ENCODE measurements around the gene TPD52L2.

TPD52L2 gene

DNA sequence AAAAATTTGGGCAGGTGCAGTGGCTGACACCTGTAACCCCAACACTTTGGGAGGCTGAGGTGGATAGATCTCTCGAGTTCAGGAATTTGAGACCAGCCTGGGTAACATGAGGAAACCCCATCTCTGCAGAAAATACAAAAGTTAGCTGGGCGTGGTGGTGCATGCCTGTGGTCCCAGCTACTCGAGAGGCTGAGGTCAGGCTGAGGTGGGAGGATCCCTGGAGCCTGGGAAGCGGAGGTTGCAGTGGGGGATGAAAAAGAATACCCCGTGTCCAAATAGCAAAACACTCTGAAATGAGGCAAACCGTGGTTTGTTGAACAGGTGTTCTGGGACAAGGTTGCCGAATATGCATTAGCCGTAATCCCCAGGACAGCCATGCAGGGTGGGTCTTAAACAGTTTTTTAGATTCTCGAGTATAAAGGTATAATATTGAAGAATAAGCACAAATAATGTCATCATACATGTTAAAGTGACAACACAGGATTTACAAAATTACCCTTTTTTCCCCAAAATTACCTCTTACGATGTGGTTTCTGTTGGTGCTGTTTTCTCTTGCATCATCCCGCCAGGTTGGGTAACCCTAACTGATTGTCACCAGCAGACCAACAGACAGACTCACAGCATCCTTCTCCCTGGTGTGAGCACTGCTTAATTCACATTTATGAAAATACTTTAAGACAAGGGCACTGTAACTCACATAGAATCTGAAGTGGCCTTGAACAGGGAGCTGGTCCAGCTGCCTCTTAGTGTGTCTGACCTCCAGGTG, 38.9 kb downstream of the TPD52L2 start:
- peaks cover 11% of the 10 kb centered on the region for H3K79me1 ChIP-seq (ENCODE audit: low read depth, low read length)
- no peak for DNase-seq (ENCODE audit: low spot score)
- H2BK120ac ChIP-seq (ENCODE audit: low read depth, low read length): no peak overlapping the region
- H2BK5ac ChIP-seq (ENCODE audit: low read length): no peak overlapping the region
- no peak overlapping the region for H2BK12ac ChIP-seq (ENCODE audit: low read length)
- H3K9me3 ChIP-seq (replicated peaks in 1 of 2; ENCODE audit: control insufficient read depth in 2 of 2, insufficient read depth in 1 of 2, low read depth in 1 of 2, low read length in 2 of 2): peaks cover 0 to 2% of the 10 kb centered on the region in 2 donors
- no peak overlapping the region for H2AFZ ChIP-seq (ENCODE audit: low read length)
- no peak overlapping the region for H3K23ac ChIP-seq (ENCODE audit: low read depth, low read length, poor library complexity)
- H2BK15ac ChIP-seq (ENCODE audit: low read length): no peak overlapping the region
- no peak overlapping the region for H3K4me2 ChIP-seq (ENCODE audit: insufficient read depth, low read length, poor library complexity, severe bottlenecking)
- no peak overlapping the region for H4K91ac ChIP-seq (ENCODE audit: low read depth, low read length, poor library complexity)
- H3K27me3 ChIP-seq (ENCODE audit: control insufficient read depth in 3 of 3, insufficient read depth in 3 of 3, low read depth in 1 of 3, low read length in 3 of 3): no peaks in the 10 kb centered on the region
- no peaks in the 10 kb centered on the region for H3K4me1 ChIP-seq (ENCODE audit: control insufficient read depth in 2 of 2, insufficient read depth in 1 of 2, low read depth in 1 of 2, low read length in 2 of 2)
- H2AK5ac ChIP-seq (ENCODE audit: low read depth, low read length): no peak overlapping the region
- H3K4me3 ChIP-seq (ENCODE audit: low read length in 2 of 2): no peak overlapping the region
- H3K27ac ChIP-seq (replicated peaks; ENCODE audit: low read length): no peak overlapping the region
- no peak overlapping the region for H3K18ac ChIP-seq (ENCODE audit: low read length)
- H3K14ac ChIP-seq (ENCODE audit: low read length): no peak overlapping the region
- peaks cover 0 to 8% of the 10 kb centered on the region in 2 donors for H3K36me3 ChIP-seq (replicated peaks in 1 of 2; ENCODE audit: control insufficient read depth in 2 of 2, insufficient read depth in 2 of 2, low read length in 2 of 2)
- H3K9ac ChIP-seq (ENCODE audit: low read depth, low read length, poor library complexity): peak overlapping the region; percentile 55
- no peak overlapping the region for H4K8ac ChIP-seq (ENCODE audit: low read depth, low read length)
- no CpG with 5 or more reads among the region's 11 CpGs for WGBS, 2 donors (ENCODE audit: extremely low coverage in 2 of 2, insufficient read length in 2 of 2, insufficient replicate concordance in 1 of 2)
- no peak overlapping the region for H3K4ac ChIP-seq (ENCODE audit: low read length)

GRCh38 chr20:63908008-63908682, 43.1 kb downstream of the TPD52L2 start:
- H3K36me3 ChIP-seq (replicated peaks in 1 of 2; ENCODE audit: control insufficient read depth in 2 of 2, insufficient read depth in 2 of 2, low read length in 2 of 2): peaks cover 0 to 4% of the 10 kb centered on the region in 2 donors
- no peak overlapping the region for H3K4me2 ChIP-seq (ENCODE audit: insufficient read depth, low read length, poor library complexity, severe bottlenecking)
- H2BK120ac ChIP-seq (ENCODE audit: low read depth, low read length): no peak overlapping the region
- peak overlapping the region; percentile 44 for H3K9ac ChIP-seq (ENCODE audit: low read depth, low read length, poor library complexity)
- H3K79me1 ChIP-seq (ENCODE audit: low read depth, low read length): peaks cover 15% of the 10 kb centered on the region
- H3K27me3 ChIP-seq (ENCODE audit: control insufficient read depth in 3 of 3, insufficient read depth in 3 of 3, low read depth in 1 of 3, low read length in 3 of 3): no peaks in the 10 kb centered on the region
- peaks cover 0 to 2% of the 10 kb centered on the region in 2 donors for H3K9me3 ChIP-seq (replicated peaks in 1 of 2; ENCODE audit: control insufficient read depth in 2 of 2, insufficient read depth in 1 of 2, low read depth in 1 of 2, low read length in 2 of 2)
- no peak overlapping the region for H2BK5ac ChIP-seq (ENCODE audit: low read length)
- no peak overlapping the region for H2BK12ac ChIP-seq (ENCODE audit: low read length)
- no peak overlapping the region for H4K91ac ChIP-seq (ENCODE audit: low read depth, low read length, poor library complexity)
- H3K18ac ChIP-seq (ENCODE audit: low read length): no peak overlapping the region
- H2AFZ ChIP-seq (ENCODE audit: low read length): no peak overlapping the region
- H3K27ac ChIP-seq (replicated peaks; ENCODE audit: low read length): no peak overlapping the region
- no peak overlapping the region for H2BK15ac ChIP-seq (ENCODE audit: low read length)
- H3K23ac ChIP-seq (ENCODE audit: low read depth, low read length, poor library complexity): no peak overlapping the region
- H4K8ac ChIP-seq (ENCODE audit: low read depth, low read length): no peak overlapping the region
- no peak overlapping the region for H3K4ac ChIP-seq (ENCODE audit: low read length)
- WGBS, 2 donors (ENCODE audit: extremely low coverage in 2 of 2, insufficient read length in 2 of 2, insufficient replicate concordance in 1 of 2): no CpG with 5 or more reads among the region's 16 CpGs
- peaks cover 0 to 3% of the 10 kb centered on the region in 2 donors for H3K4me1 ChIP-seq (ENCODE audit: control insufficient read depth in 2 of 2, insufficient read depth in 1 of 2, low read depth in 1 of 2, low read length in 2 of 2)
- no peak for DNase-seq (ENCODE audit: low spot score)
- H3K4me3 ChIP-seq (ENCODE audit: low read length in 2 of 2): no peak overlapping the region
- no peak overlapping the region for H3K14ac ChIP-seq (ENCODE audit: low read length)
- no peak overlapping the region for H2AK5ac ChIP-seq (ENCODE audit: low read depth, low read length)

DNA sequence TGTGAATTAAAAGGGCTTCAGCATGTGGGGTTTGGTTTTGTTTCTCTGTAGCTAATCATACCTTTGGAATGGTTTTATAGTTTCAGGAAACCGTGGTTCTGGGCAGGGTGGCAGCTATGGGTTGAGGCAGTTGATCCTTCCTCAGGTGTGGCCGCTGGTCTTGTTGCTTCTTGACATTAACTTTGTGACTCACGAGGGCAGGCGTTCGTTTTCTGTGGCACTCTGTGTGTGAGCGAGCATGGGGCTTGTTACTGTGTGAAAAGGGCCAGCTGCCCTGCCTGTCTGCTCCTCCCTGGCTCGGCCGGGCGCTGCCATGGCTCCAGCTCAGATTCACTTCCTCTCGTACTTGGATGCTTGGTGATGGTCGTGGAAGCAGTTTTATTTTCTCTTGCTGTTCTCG, 46.1 kb downstream of the TPD52L2 start:
- H4K8ac ChIP-seq (ENCODE audit: low read depth, low read length): no peak overlapping the region
- no peak overlapping the region for H3K4me3 ChIP-seq (ENCODE audit: low read length in 2 of 2)
- WGBS, 2 donors (ENCODE audit: extremely low coverage in 2 of 2, insufficient read length in 2 of 2, insufficient replicate concordance in 1 of 2): no CpG with 5 or more reads among the region's 12 CpGs
- H2BK12ac ChIP-seq (ENCODE audit: low read length): no peak overlapping the region
- no peaks in the 10 kb centered on the region for H3K27me3 ChIP-seq (ENCODE audit: control insufficient read depth in 3 of 3, insufficient read depth in 3 of 3, low read depth in 1 of 3, low read length in 3 of 3)
- peak overlapping the region; percentile 53 for H3K9ac ChIP-seq (ENCODE audit: low read depth, low read length, poor library complexity)
- no peak overlapping the region for H2BK15ac ChIP-seq (ENCODE audit: low read length)
- peaks cover 13% of the 10 kb centered on the region for H3K79me1 ChIP-seq (ENCODE audit: low read depth, low read length)
- no peak overlapping the region for H2BK120ac ChIP-seq (ENCODE audit: low read depth, low read length)
- no peak overlapping the region for H4K91ac ChIP-seq (ENCODE audit: low read depth, low read length, poor library complexity)
- no peak overlapping the region for H3K27ac ChIP-seq (replicated peaks; ENCODE audit: low read length)
- H3K4me2 ChIP-seq (ENCODE audit: insufficient read depth, low read length, poor library complexity, severe bottlenecking): no peak overlapping the region
- H3K18ac ChIP-seq (ENCODE audit: low read length): peak overlapping the region; percentile 7
- H2AK5ac ChIP-seq (ENCODE audit: low read depth, low read length): no peak overlapping the region
- no peak overlapping the region for H3K14ac ChIP-seq (ENCODE audit: low read length)
- H2BK5ac ChIP-seq (ENCODE audit: low read length): no peak overlapping the region
- peak overlapping the region; percentile 58 for H3K4ac ChIP-seq (ENCODE audit: low read length)
- H2AFZ ChIP-seq (ENCODE audit: low read length): no peak overlapping the region
- H3K9me3 ChIP-seq (replicated peaks in 1 of 2; ENCODE audit: control insufficient read depth in 2 of 2, insufficient read depth in 1 of 2, low read depth in 1 of 2, low read length in 2 of 2): peaks cover 7 to 9% of the 10 kb centered on the region in 2 donors
- DNase-seq (ENCODE audit: low spot score): no peak
- H3K36me3 ChIP-seq (replicated peaks in 1 of 2; ENCODE audit: control insufficient read depth in 2 of 2, insufficient read depth in 2 of 2, low read length in 2 of 2): peaks cover 2 to 4% of the 10 kb centered on the region in 2 donors
- H3K23ac ChIP-seq (ENCODE audit: low read depth, low read length, poor library complexity): peak overlapping the region; percentile 3
- H3K4me1 ChIP-seq (ENCODE audit: control insufficient read depth in 2 of 2, insufficient read depth in 1 of 2, low read depth in 1 of 2, low read length in 2 of 2): peaks cover 0 to 3% of the 10 kb centered on the region in 2 donors

GRCh38 chr20:63913768-63914167, 48.7 kb downstream of the TPD52L2 start:
- H3K14ac ChIP-seq (ENCODE audit: low read length): no peak overlapping the region
- H3K18ac ChIP-seq (ENCODE audit: low read length): no peak overlapping the region
- H2BK12ac ChIP-seq (ENCODE audit: low read length): no peak overlapping the region
- no peak overlapping the region for H3K23ac ChIP-seq (ENCODE audit: low read depth, low read length, poor library complexity)
- H2AFZ ChIP-seq (ENCODE audit: low read length): no peak overlapping the region
- peaks cover 5 to 13% of the 10 kb centered on the region in 2 donors for H3K36me3 ChIP-seq (replicated peaks in 1 of 2; ENCODE audit: control insufficient read depth in 2 of 2, insufficient read depth in 2 of 2, low read length in 2 of 2)
- no peaks in the 10 kb centered on the region for H3K27me3 ChIP-seq (ENCODE audit: control insufficient read depth in 3 of 3, insufficient read depth in 3 of 3, low read depth in 1 of 3, low read length in 3 of 3)
- no peak overlapping the region for H3K27ac ChIP-seq (replicated peaks; ENCODE audit: low read length)
- no peak overlapping the region for H4K91ac ChIP-seq (ENCODE audit: low read depth, low read length, poor library complexity)
- no peak overlapping the region for H2BK15ac ChIP-seq (ENCODE audit: low read length)
- no peak overlapping the region for H3K9ac ChIP-seq (ENCODE audit: low read depth, low read length, poor library complexity)
- no peak overlapping the region for H4K8ac ChIP-seq (ENCODE audit: low read depth, low read length)
- peaks cover 5 to 13% of the 10 kb centered on the region in 2 donors for H3K9me3 ChIP-seq (replicated peaks in 1 of 2; ENCODE audit: control insufficient read depth in 2 of 2, insufficient read depth in 1 of 2, low read depth in 1 of 2, low read length in 2 of 2)
- no peak for DNase-seq (ENCODE audit: low spot score)
- peaks cover 0 to 3% of the 10 kb centered on the region in 2 donors for H3K4me1 ChIP-seq (ENCODE audit: control insufficient read depth in 2 of 2, insufficient read depth in 1 of 2, low read depth in 1 of 2, low read length in 2 of 2)
- no peak overlapping the region for H2AK5ac ChIP-seq (ENCODE audit: low read depth, low read length)
- H3K4me3 ChIP-seq (ENCODE audit: low read length in 2 of 2): no peak overlapping the region
- no CpG with 5 or more reads among the region's 12 CpGs for WGBS, 2 donors (ENCODE audit: extremely low coverage in 2 of 2, insufficient read length in 2 of 2, insufficient replicate concordance in 1 of 2)
- no peak overlapping the region for H3K4ac ChIP-seq (ENCODE audit: low read length)
- no peak overlapping the region for H2BK5ac ChIP-seq (ENCODE audit: low read length)
- no peak overlapping the region for H2BK120ac ChIP-seq (ENCODE audit: low read depth, low read length)
- H3K4me2 ChIP-seq (ENCODE audit: insufficient read depth, low read length, poor library complexity, severe bottlenecking): no peak overlapping the region
- peaks cover 10% of the 10 kb centered on the region for H3K79me1 ChIP-seq (ENCODE audit: low read depth, low read length)
